22Rv1 (cell line): ENCODE measurements around the gene CTRL.

Source experiments
- CTCF ChIP-seq: fragments of 450-650 bp; IDR thresholded peaks from 2 replicates; pipeline ENCODE4 v1.5.1; 2017; ENCODE audit warnings: mild to moderate bottlenecking
- ZFX ChIP-seq: fragments of 450-650 bp; IDR thresholded peaks from 2 replicates; pipeline ENCODE4 v1.6.1; 2017; ENCODE audit warnings: antibody characterized with exemption, borderline replicate concordance

GRCh38 chr16:67975321-67976105 lies 43.9 kb upstream of the CTRL start:
- TF ChIP-seq CTCF (no peak), ZFX (no peak)
